NCI-H526 (cell line): Measurements from ENCODE around the gene OR6C65.
"Not testable (repeated sequence)": the region's sequence is repeated elsewhere in the genome, so short reads cannot be mapped to it uniquely, and the experiment has no call there.

Experiments
- DNase-seq, 2 experiments: peaks; one replicate each; lab custom pipeline; 2025; lab: John Stamatoyannopoulos, UW

Gene OR6C65

GRCh38 chr12:55400229-55400628 is at the start of gene OR6C65:
Gene OR6C65, plus strand, starts transcription at chr12:55400529. Its CDS starts 0 bp downstream, at chr12:55400529.
- no peak for DNase-seq

DNA sequence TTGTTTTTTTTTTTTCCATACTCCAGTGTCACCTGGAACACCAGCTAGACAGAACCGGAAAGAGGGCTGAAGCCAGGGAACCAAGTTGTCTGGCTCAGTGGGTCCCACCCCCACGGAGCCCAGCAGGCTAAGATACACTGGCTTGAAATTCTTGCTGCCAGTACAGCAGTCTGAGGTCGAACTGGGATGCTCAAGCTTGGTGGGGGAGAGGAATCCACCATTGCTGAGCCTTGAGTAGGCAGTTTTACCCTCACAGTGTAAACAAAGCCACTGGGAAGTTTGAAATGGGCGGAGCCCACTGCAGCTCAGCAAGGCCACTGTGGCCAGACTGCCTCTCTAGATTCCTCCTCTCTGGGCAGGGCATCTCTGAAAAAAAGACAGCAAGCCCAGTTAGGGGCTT is 45.0 kb upstream of the OR6C65 start:
- DNase-seq = not testable (repeated sequence)

- no peak for DNase-seq
These were observed 37.7 kb upstream of the OR6C65 start, which contains the start of gene OR6C75 for GRCh38 chr12:55362675-55363074. Gene OR6C75, plus strand, starts transcription at chr12:55362975. Its CDS starts 2,136 bp downstream, at chr12:55365111.

GRCh38 chr12:55365086-55365485 is 35.2 kb upstream of the OR6C65 start:
- no peak for DNase-seq

GRCh38 chr12:55372521-55372920 is 27.8 kb upstream of the OR6C65 start:
- DNase-seq = no peak

DNA sequence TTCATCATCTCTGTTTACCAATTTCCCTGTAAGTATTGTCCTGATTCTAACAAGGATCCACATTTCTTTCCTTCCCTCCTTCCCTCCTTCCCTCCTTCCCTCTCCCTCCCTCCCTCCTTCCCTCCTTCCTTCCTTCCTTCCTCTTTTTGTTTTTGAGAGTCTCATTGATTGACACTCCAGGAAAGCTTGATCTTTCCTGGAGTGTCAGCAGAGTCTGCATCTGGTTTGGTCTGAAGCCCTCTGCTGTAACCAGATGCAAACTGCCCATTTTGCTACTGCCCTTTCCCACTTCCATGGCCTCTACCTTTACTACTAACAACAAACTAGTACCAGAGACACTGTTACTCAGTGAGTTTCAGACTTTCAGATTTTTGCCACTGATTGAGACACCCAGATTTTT is 14.4 kb upstream of the OR6C65 start:
- no peak for DNase-seq

DNA sequence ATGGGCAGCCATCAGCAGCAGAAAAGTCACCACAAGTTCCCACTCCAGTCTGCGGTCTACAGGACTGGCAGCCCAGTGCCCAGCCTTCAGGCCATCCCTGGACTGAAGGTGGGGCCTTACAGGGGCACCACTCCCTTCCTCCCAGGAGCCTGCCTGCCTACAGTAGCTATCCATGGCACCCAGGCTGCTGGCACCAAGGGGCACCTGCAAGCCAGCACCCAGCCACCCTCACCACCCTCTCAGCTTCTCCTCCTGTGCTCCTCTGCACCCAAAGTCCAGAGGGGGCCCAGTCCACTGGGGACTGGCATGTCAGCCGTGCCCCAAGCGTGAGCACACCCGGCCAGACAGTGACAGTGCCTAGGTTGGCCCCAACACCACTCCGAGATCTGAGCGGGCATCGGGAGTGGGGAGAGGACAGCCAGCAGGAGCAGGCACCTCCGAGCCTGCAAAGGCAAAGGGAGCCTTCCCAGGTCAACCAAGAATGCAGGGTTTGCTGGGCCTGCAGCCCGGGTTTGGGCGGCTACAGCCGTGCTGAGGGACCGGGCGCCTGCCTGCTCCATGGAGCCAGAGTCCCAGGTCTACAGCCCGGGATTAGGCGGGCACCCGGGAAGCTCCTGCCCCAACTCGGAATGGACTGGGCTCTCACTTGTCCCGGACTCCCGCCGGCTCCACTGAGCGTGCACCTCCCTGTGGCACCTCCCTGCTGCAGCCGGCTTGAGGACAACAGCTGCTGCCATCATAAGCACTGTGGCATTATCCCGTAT is 8.1 kb upstream of the OR6C65 start:
- no peak for DNase-seq

GRCh38 chr12:55396326-55396725 is 4.0 kb upstream of the OR6C65 start:
- DNase-seq = no peak

DNA sequence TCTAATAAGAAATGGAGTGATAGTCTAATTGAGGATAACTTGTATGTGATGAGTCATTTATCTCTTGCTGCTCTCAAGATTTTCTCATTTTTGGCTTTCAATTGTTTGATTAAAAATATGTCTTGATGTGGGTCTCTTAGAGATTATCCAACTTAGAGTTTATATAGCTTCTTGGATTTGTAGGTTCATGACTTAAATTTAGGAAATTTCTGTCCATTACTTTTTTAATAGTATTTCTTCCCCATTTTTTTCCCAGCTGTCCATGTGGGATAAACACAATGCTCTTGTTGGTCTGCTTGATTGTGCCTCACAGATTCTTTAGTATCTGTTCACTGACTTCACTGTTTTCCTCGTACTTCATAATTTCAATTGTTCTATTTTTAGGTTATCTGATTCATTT is 7.5 kb downstream of the OR6C65 start:
- no peak for DNase-seq

DNA sequence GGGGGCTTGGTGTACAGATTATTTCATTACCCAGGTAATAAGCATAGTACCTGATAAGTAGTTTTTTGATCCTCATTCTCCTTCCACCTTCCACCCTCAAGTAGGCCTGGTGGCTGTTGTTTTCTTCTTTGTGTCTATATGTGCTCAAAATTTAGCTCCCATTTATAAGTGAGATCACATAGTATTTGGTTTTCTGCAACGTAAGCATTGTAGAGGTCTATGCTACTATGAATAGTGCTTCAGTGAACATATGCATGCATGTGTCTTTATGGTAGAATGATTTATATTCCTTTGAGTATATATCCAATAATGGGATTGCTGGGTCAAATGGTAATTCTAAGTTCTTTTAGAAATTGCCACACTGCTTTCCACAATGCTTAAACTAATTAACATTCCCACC is 8.8 kb downstream of the OR6C65 start:
- not testable (repeated sequence) for DNase-seq

- DNase-seq = not testable (repeated sequence)
These were observed 11.8 kb downstream of the OR6C65 start for GRCh38 chr12:55412138-55412537.

GRCh38 chr12:55413498-55414388 is 13.4 kb downstream of the OR6C65 start:
- not testable (repeated sequence) for DNase-seq

DNA sequence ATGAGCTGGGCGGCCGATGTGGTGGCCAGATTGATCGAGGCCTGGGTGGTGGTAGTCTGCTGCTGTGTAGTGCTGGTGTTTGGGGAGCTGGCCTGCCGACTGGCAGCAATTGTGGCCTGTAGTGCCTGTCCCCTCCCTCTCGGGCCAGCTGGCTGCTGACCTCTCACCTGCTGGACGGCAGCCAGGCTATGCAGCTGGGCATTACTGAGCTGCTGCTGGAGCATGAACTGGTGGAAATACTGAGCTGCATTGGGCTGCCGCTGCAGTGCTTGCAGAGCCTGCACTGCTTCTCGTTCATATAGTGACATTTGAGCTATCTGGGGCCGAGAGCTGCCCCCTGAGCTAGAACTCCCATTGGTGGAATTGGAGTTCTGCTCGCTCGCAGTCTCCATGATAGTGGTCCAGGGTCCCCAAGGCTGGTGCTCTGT is 14.1 kb downstream of the OR6C65 start:
- DNase-seq = not testable (repeated sequence)

- not testable (repeated sequence) for DNase-seq
These were observed 14.6 kb downstream of the OR6C65 start for GRCh38 chr12:55414889-55415288.

- DNase-seq = no peak
These were observed 16.6 kb downstream of the OR6C65 start for GRCh38 chr12:55416961-55417360.

DNA sequence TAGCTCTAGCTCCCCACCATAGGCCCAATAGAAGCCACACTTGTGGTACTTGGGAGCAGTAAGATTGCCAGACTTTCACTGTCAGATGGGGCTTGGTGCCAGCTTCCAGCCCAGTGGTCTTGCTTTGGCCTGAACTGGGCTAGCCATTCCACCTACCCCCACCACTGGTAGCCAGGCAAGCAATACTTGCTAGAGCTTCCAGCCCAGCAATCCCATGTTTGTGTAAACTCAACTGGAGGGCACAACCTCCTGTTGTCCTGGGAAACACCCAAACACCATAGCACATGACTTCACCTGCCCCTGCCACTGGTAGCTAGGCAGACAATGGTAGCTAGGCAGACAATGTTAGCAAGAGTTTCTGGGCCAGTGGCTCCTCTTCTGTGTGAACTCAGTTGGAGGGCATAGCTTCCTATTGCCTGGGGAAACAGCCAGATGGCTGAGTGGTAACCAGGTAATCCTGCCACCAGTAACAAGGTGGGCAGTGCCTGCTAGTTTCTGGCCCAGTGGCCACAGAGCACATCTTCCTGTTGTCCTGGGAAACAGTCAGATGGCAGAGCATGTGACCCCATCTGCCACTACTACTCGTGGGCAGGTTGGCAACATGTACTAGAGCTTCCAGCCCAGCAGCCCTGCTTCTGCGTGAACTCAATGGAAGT is 20.1 kb downstream of the OR6C65 start:
- no peak for DNase-seq

GRCh38 chr12:55425954-55426353 is 25.6 kb downstream of the OR6C65 start, which contains the start of gene OR6C76:
Gene OR6C76, plus strand, starts transcription at chr12:55426254. Its CDS starts 0 bp downstream, at chr12:55426254.
- DNase-seq = no peak

DNA sequence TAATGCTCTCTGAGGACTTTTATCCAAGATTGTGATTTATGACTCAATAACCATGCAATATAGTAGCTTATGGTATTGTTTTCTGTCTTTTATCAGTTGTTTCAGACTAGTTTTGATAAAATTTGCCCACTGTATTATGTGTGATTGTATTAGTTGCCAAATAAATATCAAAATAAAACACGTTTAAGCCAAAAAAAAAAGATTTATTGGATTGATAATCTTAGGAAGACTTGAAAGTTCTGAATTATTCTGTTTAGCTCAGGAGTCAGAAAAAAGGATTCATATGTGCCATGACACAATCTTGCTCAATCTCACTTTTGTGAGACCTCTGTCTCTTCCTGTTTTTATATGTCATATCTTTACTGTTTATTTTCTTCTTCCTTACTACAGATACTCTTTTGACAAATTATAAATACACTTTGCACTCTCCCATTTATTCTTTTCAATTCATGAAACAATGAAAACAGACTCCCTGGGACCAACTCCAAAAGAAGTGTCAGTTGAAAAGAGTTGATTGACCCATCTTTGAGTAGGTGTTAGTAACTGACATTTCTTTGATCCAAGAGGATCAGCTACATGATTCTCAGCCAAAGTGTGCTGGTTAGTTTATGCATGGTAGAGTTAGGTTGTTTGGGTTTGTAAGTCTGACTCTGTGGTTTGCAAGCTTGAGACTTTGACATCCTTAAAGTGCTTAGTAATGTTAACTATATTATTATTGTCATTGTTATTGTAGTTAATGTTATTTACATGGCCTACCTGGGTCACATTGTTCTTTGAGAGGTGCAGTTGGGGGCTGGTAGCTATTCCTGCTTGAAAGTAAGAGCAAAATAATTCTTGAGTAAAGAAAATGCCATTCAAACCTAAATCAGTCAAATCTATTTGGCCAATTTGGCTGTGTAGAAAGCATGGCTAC is 28.3 kb downstream of the OR6C65 start:
- DNase-seq = no peak

- not testable (repeated sequence) for DNase-seq
These were observed 40.9 kb downstream of the OR6C65 start for GRCh38 chr12:55441233-55441632.

GRCh38 chr12:55443776-55444175 is 43.4 kb downstream of the OR6C65 start, which contains the start of gene OR6C2:
Gene OR6C2, plus strand, starts transcription at chr12:55444076. Its CDS starts 8,138 bp downstream, at chr12:55452214.
- no peak for DNase-seq

DNA sequence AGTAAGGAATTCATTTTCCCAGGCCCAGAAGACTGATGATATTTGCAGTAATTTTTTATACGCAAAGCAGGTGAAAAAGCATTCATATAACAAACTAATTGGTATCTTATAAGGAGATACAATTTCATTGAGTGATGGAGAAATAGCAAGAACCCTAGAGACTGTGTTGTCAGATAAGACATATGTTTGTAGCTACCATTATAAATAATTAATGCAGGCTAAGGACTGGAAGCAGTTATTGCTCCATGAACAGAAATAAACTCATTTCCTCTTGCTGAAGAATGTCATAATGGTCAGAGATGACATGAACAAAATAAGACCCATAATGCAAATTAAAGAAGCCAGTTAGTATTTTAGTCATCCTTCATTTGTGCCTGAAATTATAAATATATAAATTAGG is 45.0 kb downstream of the OR6C65 start:
- DNase-seq = no peak
